Measurements from ENCODE around the gene TTLL12.

TTLL12 gene

GRCh38 chr22:43153899-43154298 lies 33.0 kb downstream of the TTLL12 start:
- TF ChIP-seq GATA3 (IDR thresholded peaks at IDR 0.05; ENCODE audit: low read depth, low read length) (no peak), GATA2 (IDR thresholded peaks at IDR 0.05; ENCODE audit: low read depth, low read length) (no peak)

GRCh38 chr22:43152357-43153071 lies 34.4 kb downstream of the TTLL12 start:
- no peak for TF ChIP-seq GATA2 (IDR thresholded peaks at IDR 0.05; ENCODE audit: low read depth, low read length)
- no peak for TF ChIP-seq GATA3 (IDR thresholded peaks at IDR 0.05; ENCODE audit: low read depth, low read length)

GRCh38 chr22:43152003-43152356 lies 35.0 kb downstream of the TTLL12 start:
- TF ChIP-seq GATA2 (IDR thresholded peaks at IDR 0.05; ENCODE audit: low read depth, low read length) (no peak), GATA3 (IDR thresholded peaks at IDR 0.05; ENCODE audit: low read depth, low read length) (no peak)

GRCh38 chr22:43151251-43152002 lies 35.5 kb downstream of the TTLL12 start, which contains the start of gene TSPO:
Gene TSPO (plus strand): TSS chr22:43151559. CDS start chr22:43159239, 7,680 bp downstream.
- TF ChIP-seq GATA3 (IDR thresholded peaks at IDR 0.05; ENCODE audit: low read depth, low read length): no peak
- no peak for TF ChIP-seq GATA2 (IDR thresholded peaks at IDR 0.05; ENCODE audit: low read depth, low read length)

GRCh38 chr22:43150731-43151206 lies 36.2 kb downstream of the TTLL12 start:
- no peak for TF ChIP-seq GATA3 (IDR thresholded peaks at IDR 0.05; ENCODE audit: low read depth, low read length)
- no peak for TF ChIP-seq GATA2 (IDR thresholded peaks at IDR 0.05; ENCODE audit: low read depth, low read length)

GRCh38 chr22:43148581-43148980 lies 38.4 kb downstream of the TTLL12 start:
- TF ChIP-seq GATA2 (IDR thresholded peaks at IDR 0.05; ENCODE audit: low read depth, low read length) (no peak), GATA3 (IDR thresholded peaks at IDR 0.05; ENCODE audit: low read depth, low read length) (no peak)

GRCh38 chr22:43147821-43148220 lies 39.1 kb downstream of the TTLL12 start:
- TF ChIP-seq GATA2 (IDR thresholded peaks at IDR 0.05; ENCODE audit: low read depth, low read length): no peak
- no peak for TF ChIP-seq GATA3 (IDR thresholded peaks at IDR 0.05; ENCODE audit: low read depth, low read length)

- no peak for TF ChIP-seq GATA3 (IDR thresholded peaks at IDR 0.05; ENCODE audit: low read depth, low read length)
- TF ChIP-seq GATA2 (IDR thresholded peaks at IDR 0.05; ENCODE audit: low read depth, low read length): no peak
These were observed 42.0 kb downstream of the TTLL12 start for GRCh38 chr22:43144949-43145348.

- TF ChIP-seq GATA3 (IDR thresholded peaks at IDR 0.05; ENCODE audit: low read depth, low read length) (no peak), GATA2 (IDR thresholded peaks at IDR 0.05; ENCODE audit: low read depth, low read length) (no peak)
These were observed 43.9 kb downstream of the TTLL12 start, which contains the start of gene MCAT for GRCh38 chr22:43142880-43143562. Gene MCAT (minus strand): TSS chr22:43143398. CDS start chr22:43143348, 50 bp downstream.

- TF ChIP-seq GATA3 (IDR thresholded peaks at IDR 0.05; ENCODE audit: low read depth, low read length): no peak
- TF ChIP-seq GATA2 (IDR thresholded peaks at IDR 0.05; ENCODE audit: low read depth, low read length): no peak
These were observed 50.1 kb downstream of the TTLL12 start for GRCh38 chr22:43136801-43137200.

- TF ChIP-seq GATA3 (IDR thresholded peaks at IDR 0.05; ENCODE audit: low read depth, low read length) (no peak), GATA2 (IDR thresholded peaks at IDR 0.05; ENCODE audit: low read depth, low read length) (no peak)
These were observed 50.7 kb downstream of the TTLL12 start for GRCh38 chr22:43136255-43136654.

- TF ChIP-seq GATA3 (IDR thresholded peaks at IDR 0.05; ENCODE audit: low read depth, low read length): no peak
- TF ChIP-seq GATA2 (IDR thresholded peaks at IDR 0.05; ENCODE audit: low read depth, low read length): no peak
These were observed 51.4 kb downstream of the TTLL12 start for GRCh38 chr22:43135565-43135964.

GRCh38 chr22:43134553-43134952 lies 52.4 kb downstream of the TTLL12 start:
- TF ChIP-seq GATA3 (IDR thresholded peaks at IDR 0.05; ENCODE audit: low read depth, low read length) (no peak), GATA2 (IDR thresholded peaks at IDR 0.05; ENCODE audit: low read depth, low read length) (no peak)

- TF ChIP-seq GATA2 (IDR thresholded peaks at IDR 0.05; ENCODE audit: low read depth, low read length) (no peak), GATA3 (IDR thresholded peaks at IDR 0.05; ENCODE audit: low read depth, low read length) (no peak)
These were observed 53.5 kb downstream of the TTLL12 start for GRCh38 chr22:43133401-43133800.
